ENCODE data around the gene TENM4. TPM values are rescaled to one million over a fixed set of nuclear protein-coding genes. Genes with fewer than 3 reads are reported as not detected.

The TENM4 gene
- total RNA-seq, 4 donors from 2014 or later = 1.1 to 2.7 (median 2.0) TPM

GRCh38 chr11:78662811-78663210 is 778.0 kb downstream of the TENM4 start:
- DNase-seq = no peak
- H3K36me3 ChIP-seq = no peaks in the 10 kb centered on the region
- H3K4me1 ChIP-seq = no peaks in the 10 kb centered on the region
- H3K27me3 ChIP-seq = no peaks in the 10 kb centered on the region
- no peak overlapping the region for H3K4me3 ChIP-seq
- H3K27ac ChIP-seq = no peak overlapping the region
- H3K9me3 ChIP-seq = no peaks in the 10 kb centered on the region
- TF ChIP-seq POLR2A (IDR thresholded peaks at IDR 0.05) = no peak
- no peak for TF ChIP-seq CTCF (IDR thresholded peaks at IDR 0.05)

GRCh38 chr11:78660471-78660870 is 780.4 kb downstream of the TENM4 start:
- H3K27ac ChIP-seq = no peak overlapping the region
- no peaks in the 10 kb centered on the region for H3K27me3 ChIP-seq
- DNase-seq = no peak
- H3K4me3 ChIP-seq = no peak overlapping the region
- H3K36me3 ChIP-seq = no peaks in the 10 kb centered on the region
- no peak for TF ChIP-seq CTCF (IDR thresholded peaks at IDR 0.05)
- TF ChIP-seq POLR2A (IDR thresholded peaks at IDR 0.05) = no peak
- no peaks in the 10 kb centered on the region for H3K4me1 ChIP-seq
- no peaks in the 10 kb centered on the region for H3K9me3 ChIP-seq

GRCh38 chr11:78659326-78660270 is 781.2 kb downstream of the TENM4 start:
- Histone ChIP-seq H3K27ac (no peak overlapping the region), H3K27me3 (no peaks in the 10 kb centered on the region), H3K9me3 (no peaks in the 10 kb centered on the region), H3K36me3 (no peaks in the 10 kb centered on the region), H3K4me3 (no peak overlapping the region), H3K4me1 (no peaks in the 10 kb centered on the region)
- TF ChIP-seq POLR2A (IDR thresholded peaks at IDR 0.05) (no peak), CTCF (IDR thresholded peaks at IDR 0.05) (no peak)
- DNase-seq = no peak

- Histone ChIP-seq H3K36me3 (no peaks in the 10 kb centered on the region), H3K27me3 (no peaks in the 10 kb centered on the region), H3K4me3 (no peak overlapping the region), H3K27ac (no peak overlapping the region), H3K9me3 (no peaks in the 10 kb centered on the region), H3K4me1 (no peaks in the 10 kb centered on the region)
- no peak for DNase-seq
- no peak for TF ChIP-seq CTCF (IDR thresholded peaks at IDR 0.05)
- TF ChIP-seq POLR2A (IDR thresholded peaks at IDR 0.05) = no peak
Observed at GRCh38 chr11:78657968-78658839, 782.6 kb downstream of the TENM4 start.

- Histone ChIP-seq H3K27me3 (no peaks in the 10 kb centered on the region), H3K27ac (no peak overlapping the region), H3K4me1 (no peaks in the 10 kb centered on the region), H3K4me3 (no peak overlapping the region), H3K36me3 (no peaks in the 10 kb centered on the region), H3K9me3 (no peaks in the 10 kb centered on the region)
- no peak for TF ChIP-seq CTCF (IDR thresholded peaks at IDR 0.05)
- TF ChIP-seq POLR2A (IDR thresholded peaks at IDR 0.05) = no peak
- DNase-seq = no peak
Observed at GRCh38 chr11:78657441-78657840, 783.4 kb downstream of the TENM4 start.

Measured in Peyer's patch (tissue), 4 donors.